ENCODE results near the gene KHDRBS2. TPM values are rescaled to one million over a fixed set of nuclear protein-coding genes. Genes with fewer than 3 reads are reported as not detected.

Gene KHDRBS2
- total RNA-seq, 2 donors from 2014 or later: not detected

GRCh38 chr6:62272114-62272513, 13.9 kb downstream of the KHDRBS2 start:
- Mint-ChIP-seq H3K4me3 (no peak overlapping the region), H3K4me1 (ENCODE audit: low read depth) (no peaks in the 10 kb centered on the region), H3K36me3 (ENCODE audit: insufficient read depth in 2 of 2) (no peaks in the 10 kb centered on the region), H3K9me3 (peaks cover 1 to 2% of the 10 kb centered on the region in 2 donors), H3K27ac (no peak overlapping the region), H3K27me3 (ENCODE audit: low read depth) (no peaks in the 10 kb centered on the region)
- peak; percentile 28 to 31 for ATAC-seq (replicated peaks in 1 of 2)
- DNase-seq: no peak

GRCh38 chr6:62265906-62266525, 20.0 kb downstream of the KHDRBS2 start:
- DNase-seq (no peak), ATAC-seq (replicated peaks in 1 of 2) (no peak)
- H3K36me3 Mint-ChIP-seq (ENCODE audit: insufficient read depth in 2 of 2): no peaks in the 10 kb centered on the region

GRCh38 chr6:62262283-62262682, 23.7 kb downstream of the KHDRBS2 start:
- Mint-ChIP-seq H3K4me1 (ENCODE audit: low read depth) (no peaks in the 10 kb centered on the region), H3K27me3 (ENCODE audit: low read depth) (no peaks in the 10 kb centered on the region), H3K36me3 (ENCODE audit: insufficient read depth in 2 of 2) (no peaks in the 10 kb centered on the region), H3K27ac (no peak overlapping the region), H3K4me3 (no peak overlapping the region), H3K9me3 (peaks cover 1 to 7% of the 10 kb centered on the region in 2 donors)
- no peak for DNase-seq
- ATAC-seq (replicated peaks in 1 of 2): no peak

More at GRCh38 chr6:62265906-62266525, 20.0 kb downstream of the KHDRBS2 start:
- Mint-ChIP-seq H3K27me3 (ENCODE audit: low read depth) (no peaks in the 10 kb centered on the region), H3K27ac (no peak overlapping the region), H3K4me3 (no peak overlapping the region), H3K4me1 (ENCODE audit: low read depth) (no peaks in the 10 kb centered on the region), H3K9me3 (peaks cover 0 to 2% of the 10 kb centered on the region in 2 donors)

GRCh38 chr6:62246087-62246486, 39.9 kb downstream of the KHDRBS2 start:
- Mint-ChIP-seq H3K36me3 (ENCODE audit: insufficient read depth in 2 of 2) (no peaks in the 10 kb centered on the region), H3K4me3 (no peak overlapping the region), H3K9me3 (peaks cover 0 to 1% of the 10 kb centered on the region in 2 donors), H3K4me1 (ENCODE audit: low read depth) (no peaks in the 10 kb centered on the region), H3K27me3 (ENCODE audit: low read depth) (no peaks in the 10 kb centered on the region), H3K27ac (no peak overlapping the region)
- DNase-seq (no peak), ATAC-seq (replicated peaks in 1 of 2) (no peak)

GRCh38 chr6:62236784-62237183, 49.2 kb downstream of the KHDRBS2 start:
- no peak overlapping the region for H3K4me3 Mint-ChIP-seq
- ATAC-seq (replicated peaks in 1 of 2) (no peak), DNase-seq (no peak)
- no peaks in the 10 kb centered on the region for H3K27me3 Mint-ChIP-seq (ENCODE audit: low read depth)
- no peaks in the 10 kb centered on the region for H3K36me3 Mint-ChIP-seq (ENCODE audit: insufficient read depth in 2 of 2)
- H3K4me1 Mint-ChIP-seq (ENCODE audit: low read depth): no peaks in the 10 kb centered on the region
- no peak overlapping the region for H3K27ac Mint-ChIP-seq
- H3K9me3 Mint-ChIP-seq: peaks cover 5 to 6% of the 10 kb centered on the region in 2 donors

GRCh38 chr6:62229231-62229630, 56.8 kb downstream of the KHDRBS2 start:
- ATAC-seq (replicated peaks in 1 of 2) (no peak), DNase-seq (no peak)
- no peaks in the 10 kb centered on the region for H3K27me3 Mint-ChIP-seq (ENCODE audit: low read depth)
- H3K4me3 Mint-ChIP-seq: no peak overlapping the region
- no peak overlapping the region for H3K27ac Mint-ChIP-seq
- H3K36me3 Mint-ChIP-seq (ENCODE audit: insufficient read depth in 2 of 2): peaks cover 2 to 3% of the 10 kb centered on the region in 2 donors
- peaks cover 9 to 14% of the 10 kb centered on the region in 2 donors for H3K9me3 Mint-ChIP-seq
- H3K4me1 Mint-ChIP-seq (ENCODE audit: low read depth): no peaks in the 10 kb centered on the region

GRCh38 chr6:62217866-62218265, 68.2 kb downstream of the KHDRBS2 start:
- Mint-ChIP-seq H3K27ac (no peak overlapping the region), H3K36me3 (ENCODE audit: insufficient read depth in 2 of 2) (peaks cover 0 to 3% of the 10 kb centered on the region in 2 donors), H3K4me1 (ENCODE audit: low read depth) (no peaks in the 10 kb centered on the region), H3K27me3 (ENCODE audit: low read depth) (no peaks in the 10 kb centered on the region), H3K4me3 (no peak overlapping the region), H3K9me3 (peaks cover 2 to 9% of the 10 kb centered on the region in 2 donors)
- ATAC-seq (replicated peaks in 1 of 2): no peak
- no peak for DNase-seq

- Mint-ChIP-seq H3K27me3 (ENCODE audit: low read depth) (no peaks in the 10 kb centered on the region), H3K27ac (no peak overlapping the region), H3K36me3 (ENCODE audit: insufficient read depth in 2 of 2) (peaks cover 4 to 5% of the 10 kb centered on the region in 2 donors), H3K4me1 (ENCODE audit: low read depth) (no peaks in the 10 kb centered on the region), H3K4me3 (no peak overlapping the region), H3K9me3 (peaks cover 17 to 20% of the 10 kb centered on the region in 2 donors)
- no peak for DNase-seq
- no peak for ATAC-seq (replicated peaks in 1 of 2)
Measured at GRCh38 chr6:62202078-62202477, 83.9 kb downstream of the KHDRBS2 start.

- Mint-ChIP-seq H3K4me3 (no peak overlapping the region), H3K4me1 (ENCODE audit: low read depth) (no peaks in the 10 kb centered on the region), H3K36me3 (ENCODE audit: insufficient read depth in 2 of 2) (peaks cover 0 to 3% of the 10 kb centered on the region in 2 donors), H3K27ac (no peak overlapping the region), H3K9me3 (peaks cover 18 to 19% of the 10 kb centered on the region in 2 donors), H3K27me3 (ENCODE audit: low read depth) (no peaks in the 10 kb centered on the region)
- ATAC-seq (replicated peaks in 1 of 2): no peak
- DNase-seq: no peak
Measured at GRCh38 chr6:62192593-62192992, 93.4 kb downstream of the KHDRBS2 start.

- Mint-ChIP-seq H3K27me3 (ENCODE audit: low read depth) (no peaks in the 10 kb centered on the region), H3K36me3 (ENCODE audit: insufficient read depth in 2 of 2) (peaks cover 1 to 3% of the 10 kb centered on the region in 2 donors), H3K4me3 (no peak overlapping the region), H3K27ac (no peak overlapping the region), H3K4me1 (ENCODE audit: low read depth) (no peaks in the 10 kb centered on the region), H3K9me3 (peaks cover 9 to 16% of the 10 kb centered on the region in 2 donors)
- DNase-seq (no peak), ATAC-seq (replicated peaks in 1 of 2) (no peak)
Measured at GRCh38 chr6:62175195-62175594, 110.8 kb downstream of the KHDRBS2 start.

GRCh38 chr6:62174548-62174947, 111.5 kb downstream of the KHDRBS2 start:
- DNase-seq: no peak
- Mint-ChIP-seq H3K4me3 (no peak overlapping the region), H3K36me3 (ENCODE audit: insufficient read depth in 2 of 2) (peaks cover 1 to 3% of the 10 kb centered on the region in 2 donors), H3K27me3 (ENCODE audit: low read depth) (no peaks in the 10 kb centered on the region), H3K4me1 (ENCODE audit: low read depth) (no peaks in the 10 kb centered on the region), H3K27ac (no peak overlapping the region), H3K9me3 (peaks cover 9 to 16% of the 10 kb centered on the region in 2 donors)
- ATAC-seq (replicated peaks in 1 of 2): no peak

GRCh38 chr6:62167736-62168135, 118.3 kb downstream of the KHDRBS2 start:
- Mint-ChIP-seq H3K9me3 (peaks cover 15 to 21% of the 10 kb centered on the region in 2 donors), H3K36me3 (ENCODE audit: insufficient read depth in 2 of 2) (peaks cover 3% of the 10 kb centered on the region in 2 donors), H3K27me3 (ENCODE audit: low read depth) (no peaks in the 10 kb centered on the region), H3K4me3 (no peak overlapping the region), H3K27ac (no peak overlapping the region), H3K4me1 (ENCODE audit: low read depth) (no peaks in the 10 kb centered on the region)
- no peak for ATAC-seq (replicated peaks in 1 of 2)
- DNase-seq: no peak

GRCh38 chr6:62162858-62163257, 123.2 kb downstream of the KHDRBS2 start:
- Mint-ChIP-seq H3K36me3 (ENCODE audit: insufficient read depth in 2 of 2) (peaks cover 0 to 1% of the 10 kb centered on the region in 2 donors), H3K4me3 (no peak overlapping the region), H3K27ac (no peak overlapping the region), H3K4me1 (ENCODE audit: low read depth) (no peaks in the 10 kb centered on the region), H3K27me3 (ENCODE audit: low read depth) (no peaks in the 10 kb centered on the region), H3K9me3 (peaks cover 12 to 17% of the 10 kb centered on the region in 2 donors)
- DNase-seq (no peak), ATAC-seq (replicated peaks in 1 of 2) (no peak)

- H3K27me3 Mint-ChIP-seq (ENCODE audit: low read depth): no peaks in the 10 kb centered on the region
- DNase-seq (no peak), ATAC-seq (replicated peaks in 1 of 2) (no peak)
- H3K4me1 Mint-ChIP-seq (ENCODE audit: low read depth): no peaks in the 10 kb centered on the region
- H3K36me3 Mint-ChIP-seq (ENCODE audit: insufficient read depth in 2 of 2): no peaks in the 10 kb centered on the region
- no peak overlapping the region for H3K4me3 Mint-ChIP-seq
- H3K9me3 Mint-ChIP-seq: peaks cover 4 to 6% of the 10 kb centered on the region in 2 donors
- no peak overlapping the region for H3K27ac Mint-ChIP-seq
Measured at GRCh38 chr6:62152796-62153195, 133.2 kb downstream of the KHDRBS2 start.
